Bronchial epithelial cell (primary cell): ENCODE data around the gene DUSP3. TPM values are rescaled to one million over a fixed set of nuclear protein-coding genes. Genes with fewer than 3 reads are reported as not detected.

ENCODE experiments used
- DNase-seq: peaks from one replicate; pipeline ENCODE4 v3.0.0-alpha.2; 2010; ENCODE audit warnings: low read depth
- FAIRE-seq: peaks from 2 replicates; lab custom pipeline; 2011; peaks lifted over from hg19 to GRCh38; lab: Jason Lieb, UNC
- H3K27me3 ChIP-seq: 2 replicates; pipeline ENCODE4 v1.5.1; 2011; ENCODE audit warnings: low read length; ENCODE audit not compliant: control insufficient read depth, insufficient read depth
- H3K36me3 ChIP-seq: 2 replicates; pipeline ENCODE4 v1.5.1; 2011; ENCODE audit warnings: low read length; ENCODE audit not compliant: control insufficient read depth, insufficient read depth
- H3K4me3 ChIP-seq: 2 replicates; pipeline ENCODE4 v1.5.1; 2011; ENCODE audit warnings: mild to moderate bottlenecking, low read depth, low read length, control low read depth
- total RNA-seq: library from RNA; depleted of rRNA; stranded (reverse); fragments of >200 nt; gene quantifications from 2 replicates; pipeline ENCODE4 v1.2.1, GENCODE V29; 2014
- TF ChIP-seq, protein P1 (sequence below): IDR thresholded peaks from 2 replicates; pipeline ENCODE4 v1.5.1; 2011; ENCODE audit warnings: mild to moderate bottlenecking, moderate library complexity, low read length, control low read depth, inconsistent platforms; ENCODE audit not compliant: insufficient read depth, severe bottlenecking

DUSP3 gene
- total RNA-seq, 1 donor from 2014 or later, result 36.9 TPM

DNA sequence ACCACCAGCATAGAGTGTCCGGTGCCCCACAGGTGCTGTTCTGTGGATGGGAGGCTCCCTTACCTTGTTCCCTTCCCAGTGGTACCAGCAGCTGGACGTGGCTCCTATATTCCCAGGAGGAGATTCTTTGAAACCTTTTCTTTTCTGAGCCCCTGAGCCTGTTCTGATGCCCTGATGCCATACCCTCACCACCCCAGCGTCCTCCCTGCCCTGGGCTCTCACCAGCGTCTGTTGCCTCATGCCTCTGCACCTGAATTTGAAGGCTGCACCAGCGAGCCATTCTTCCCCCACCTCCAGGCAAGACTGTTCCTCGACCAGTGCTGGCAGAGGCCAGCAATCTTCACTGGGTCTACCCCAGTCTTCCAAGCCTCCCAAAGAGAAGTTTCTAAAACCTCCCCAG is 20.7 kb downstream of the DUSP3 start:
- Histone ChIP-seq H3K36me3 (no peaks in the 10 kb centered on the region), H3K4me3 (no peak overlapping the region), H3K27me3 (peaks cover 12% of the 10 kb centered on the region)
- FAIRE-seq (no peak), DNase-seq (no peak)
- TF ChIP-seq, protein P1, sequence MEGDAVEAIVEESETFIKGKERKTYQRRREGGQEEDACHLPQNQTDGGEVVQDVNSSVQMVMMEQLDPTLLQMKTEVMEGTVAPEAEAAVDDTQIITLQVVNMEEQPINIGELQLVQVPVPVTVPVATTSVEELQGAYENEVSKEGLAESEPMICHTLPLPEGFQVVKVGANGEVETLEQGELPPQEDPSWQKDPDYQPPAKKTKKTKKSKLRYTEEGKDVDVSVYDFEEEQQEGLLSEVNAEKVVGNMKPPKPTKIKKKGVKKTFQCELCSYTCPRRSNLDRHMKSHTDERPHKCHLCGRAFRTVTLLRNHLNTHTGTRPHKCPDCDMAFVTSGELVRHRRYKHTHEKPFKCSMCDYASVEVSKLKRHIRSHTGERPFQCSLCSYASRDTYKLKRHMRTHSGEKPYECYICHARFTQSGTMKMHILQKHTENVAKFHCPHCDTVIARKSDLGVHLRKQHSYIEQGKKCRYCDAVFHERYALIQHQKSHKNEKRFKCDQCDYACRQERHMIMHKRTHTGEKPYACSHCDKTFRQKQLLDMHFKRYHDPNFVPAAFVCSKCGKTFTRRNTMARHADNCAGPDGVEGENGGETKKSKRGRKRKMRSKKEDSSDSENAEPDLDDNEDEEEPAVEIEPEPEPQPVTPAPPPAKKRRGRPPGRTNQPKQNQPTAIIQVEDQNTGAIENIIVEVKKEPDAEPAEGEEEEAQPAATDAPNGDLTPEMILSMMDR, result no peak

DNA sequence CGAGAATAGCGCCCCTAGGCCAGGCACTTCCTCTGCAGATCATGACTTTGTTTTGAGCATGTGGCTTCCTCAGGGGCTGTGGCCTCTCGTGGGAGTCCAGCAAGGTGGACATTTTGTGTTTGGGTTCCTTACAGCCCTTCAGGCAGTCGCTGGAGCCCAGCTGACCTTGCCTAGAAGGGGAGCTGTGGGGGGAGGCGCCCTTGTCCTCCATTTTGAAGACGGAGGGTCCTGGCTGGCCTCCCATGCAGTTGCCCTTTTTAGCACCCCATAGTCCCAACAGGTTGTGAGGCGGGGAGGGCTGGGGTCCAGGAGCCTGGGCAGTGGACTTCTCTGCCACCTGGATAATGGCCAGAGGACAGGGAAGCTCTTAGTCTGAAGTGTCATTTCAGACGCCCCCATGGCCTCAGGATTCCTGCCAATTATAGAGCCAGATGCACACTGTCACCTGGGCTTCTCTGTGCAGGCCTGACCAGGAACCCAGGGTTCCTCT is 21.6 kb downstream of the DUSP3 start:
- Histone ChIP-seq H3K36me3 (no peaks in the 10 kb centered on the region), H3K4me3 (no peak overlapping the region), H3K27me3 (peaks cover 12% of the 10 kb centered on the region)
- DNase-seq, result no peak
- no peak for FAIRE-seq
- TF ChIP-seq, protein P1, result no peak

DNA sequence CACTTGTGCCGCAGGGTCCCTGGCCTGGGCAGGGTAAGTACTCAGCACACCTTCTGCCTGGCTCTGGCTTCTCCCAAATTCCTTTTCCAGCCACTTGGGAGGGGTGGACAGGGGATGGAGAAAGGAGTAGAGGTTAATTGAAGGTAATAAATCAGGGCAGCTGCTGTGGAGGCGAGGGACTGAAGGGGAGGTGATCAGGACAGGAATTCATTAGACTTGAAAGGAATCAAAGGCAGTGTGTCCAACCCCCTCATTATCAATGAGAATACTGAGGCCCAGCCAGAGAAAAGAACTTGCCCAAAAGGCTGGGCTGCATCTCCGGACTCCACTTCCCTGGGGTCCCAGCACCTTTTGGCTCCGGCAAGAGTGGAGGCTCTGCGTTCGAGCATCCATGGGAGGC is 22.6 kb downstream of the DUSP3 start:
- Histone ChIP-seq H3K27me3 (peaks cover 12% of the 10 kb centered on the region), H3K36me3 (no peaks in the 10 kb centered on the region), H3K4me3 (no peak overlapping the region)
- DNase-seq, result no peak
- TF ChIP-seq, protein P1, result no peak
- FAIRE-seq, result no peak

DNA sequence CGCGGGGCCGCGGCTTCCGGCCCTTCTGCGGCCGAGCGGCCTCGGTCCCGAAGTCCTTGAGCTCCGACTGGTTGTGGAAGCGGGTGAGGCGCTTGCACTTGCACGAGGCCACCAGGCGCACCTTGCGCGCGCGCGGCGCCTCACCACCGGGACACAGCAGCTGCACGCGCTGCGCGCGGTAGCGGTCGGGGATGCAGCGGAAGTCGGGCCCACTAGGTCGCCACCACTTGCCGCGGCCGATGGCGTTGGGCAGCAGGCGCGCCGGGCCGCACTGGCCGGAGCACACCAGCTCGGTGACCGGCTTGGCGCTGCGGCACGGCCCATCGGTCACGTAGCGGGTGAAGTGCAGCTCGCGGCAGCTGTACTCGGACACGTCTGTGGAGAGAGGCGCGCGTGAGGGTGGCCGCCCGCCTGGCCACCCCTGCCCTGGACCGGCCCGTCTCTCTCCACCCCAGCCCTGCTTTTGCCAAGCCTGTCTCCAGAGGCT is 23.3 kb downstream of the DUSP3 start:
- DNase-seq (no peak), FAIRE-seq (no peak)
- H3K27me3 ChIP-seq, result peaks cover 12% of the 10 kb centered on the region
- H3K4me3 ChIP-seq, result no peak overlapping the region
- TF ChIP-seq, protein P1, result peak; percentile 3
- H3K36me3 ChIP-seq, result no peaks in the 10 kb centered on the region

DNA sequence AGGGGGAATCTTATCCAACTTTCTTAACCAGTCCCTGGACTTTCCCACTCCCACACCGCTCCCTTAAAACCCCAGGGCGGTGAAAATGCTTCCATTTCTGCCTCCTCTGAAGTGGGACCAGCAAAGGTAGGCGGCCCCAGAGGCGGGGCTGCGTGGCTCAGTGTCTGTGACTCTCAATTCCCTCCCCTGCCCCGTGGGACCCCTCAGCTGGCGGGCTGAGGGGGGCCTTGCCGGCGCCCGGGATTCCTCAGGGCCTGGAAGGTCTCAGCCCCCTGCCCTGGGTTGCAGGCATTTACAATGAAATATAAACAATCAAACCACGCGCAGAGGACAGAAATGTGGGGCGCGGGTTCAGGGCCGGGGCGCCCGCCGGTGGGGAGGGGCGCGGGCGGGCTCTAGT is 23.8 kb downstream of the DUSP3 start:
- TF ChIP-seq, protein P1, result no peak
- Histone ChIP-seq H3K4me3 (no peak overlapping the region), H3K27me3 (peaks cover 12% of the 10 kb centered on the region), H3K36me3 (no peaks in the 10 kb centered on the region)
- DNase-seq (no peak), FAIRE-seq (no peak)

DNA sequence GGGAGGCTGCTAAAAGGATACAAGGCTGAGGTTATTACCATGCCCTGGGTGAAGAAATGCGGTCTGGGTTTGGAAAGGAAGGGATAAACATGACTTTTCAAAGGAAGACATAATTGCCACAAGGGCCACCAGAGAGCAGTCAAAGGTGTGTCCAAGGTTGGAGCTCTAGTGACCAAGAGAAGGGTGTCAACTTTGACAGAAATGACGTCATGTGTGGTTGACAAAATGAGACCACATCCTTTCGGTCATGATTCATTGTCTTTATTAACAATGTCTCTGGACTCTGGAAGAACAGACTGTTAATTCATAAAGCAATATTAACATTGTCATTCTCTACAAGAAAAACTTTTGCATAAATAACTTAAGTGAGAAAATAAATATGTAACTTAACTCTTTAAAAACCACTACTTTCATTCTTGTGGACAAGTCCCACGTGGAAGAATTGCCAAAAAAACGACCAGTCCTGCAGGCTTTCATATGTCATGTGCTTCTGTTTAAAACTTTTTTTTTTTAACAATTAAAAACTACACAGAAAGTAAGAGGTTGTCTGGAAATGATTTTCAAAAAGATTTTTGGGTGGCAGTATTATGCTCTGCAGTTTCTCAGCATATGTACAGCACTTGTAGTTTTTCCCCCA is 25.2 kb downstream of the DUSP3 start:
- FAIRE-seq, result peak; percentile 87
- Histone ChIP-seq H3K36me3 (no peaks in the 10 kb centered on the region), H3K4me3 (no peak overlapping the region), H3K27me3 (peaks cover 12% of the 10 kb centered on the region)
- TF ChIP-seq, protein P1, result no peak
- DNase-seq, result peak; percentile 41
